NCI-H1694 treated with DMSO at 0.1 percent for 48 hours (cell line): ENCODE measurements around the gene IFIT5.
A peak's percentile ranks its signal among the peaks of the same experiment; 100 is the strongest.
"Not testable (repeated sequence)": the region's sequence is repeated elsewhere in the genome, so short reads cannot be mapped to it uniquely, and the experiment has no call there.

ENCODE experiments used
- DNase-seq: peaks from one replicate; lab custom pipeline; 2025; lab: John Stamatoyannopoulos, UW

Gene IFIT5

DNA sequence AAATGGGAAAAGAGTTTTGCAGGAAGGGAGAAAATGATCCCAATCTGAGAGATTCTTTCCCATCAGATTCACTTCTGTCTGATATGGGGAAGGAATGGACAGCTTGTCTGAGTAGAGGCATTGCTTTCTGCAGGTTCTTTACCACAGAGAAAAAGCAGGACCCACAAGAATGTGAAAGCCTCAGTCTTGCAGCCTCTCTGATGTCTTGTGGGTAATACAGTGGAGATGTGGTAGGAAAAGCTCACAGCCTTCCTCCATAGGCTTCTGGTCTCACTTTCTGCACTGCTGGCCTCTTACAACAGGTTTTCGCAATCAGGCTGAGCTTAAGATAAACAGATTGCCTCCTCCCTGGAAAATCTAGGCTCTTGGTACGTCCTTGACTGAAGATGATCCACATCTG lies 21.4 kb upstream of the IFIT5 start:
- DNase-seq: no peak

DNA sequence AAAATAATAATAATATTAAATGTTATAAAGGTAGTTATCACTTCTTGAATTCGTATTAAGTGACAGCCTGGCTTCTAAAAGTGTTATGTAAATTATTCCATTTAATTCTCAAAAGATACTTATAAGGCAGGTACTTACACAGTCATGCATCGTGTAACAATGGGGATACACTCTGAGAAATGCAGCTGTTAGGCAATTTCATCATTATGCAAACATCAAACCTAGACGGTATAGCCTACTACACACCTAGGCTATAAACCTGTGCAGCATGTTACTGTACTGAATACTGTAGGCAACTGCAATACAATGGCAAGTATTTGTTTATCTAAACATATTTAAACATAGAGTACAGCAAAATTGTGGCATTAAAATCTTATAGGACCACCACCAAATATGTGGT lies 20.5 kb upstream of the IFIT5 start:
- DNase-seq: no peak

DNA sequence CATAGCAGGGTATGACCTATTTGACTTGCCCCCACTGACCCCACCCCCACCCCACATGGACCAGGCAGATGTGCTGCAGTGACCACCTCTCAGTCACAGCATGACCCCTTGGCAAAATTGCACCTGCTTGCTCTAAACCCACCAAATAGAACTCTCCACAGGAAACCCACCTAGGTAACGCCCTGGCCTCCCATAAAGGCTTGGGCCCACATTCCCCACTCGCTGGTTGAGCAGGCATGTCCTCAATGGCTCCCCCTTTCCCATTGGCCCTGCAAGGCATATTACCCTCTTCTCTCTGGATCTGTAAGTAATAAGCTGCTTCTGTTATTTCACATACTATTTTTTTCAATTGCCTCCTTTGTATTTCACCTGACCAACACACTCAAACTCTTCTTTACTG lies 19.2 kb upstream of the IFIT5 start:
- DNase-seq: no peak

DNA sequence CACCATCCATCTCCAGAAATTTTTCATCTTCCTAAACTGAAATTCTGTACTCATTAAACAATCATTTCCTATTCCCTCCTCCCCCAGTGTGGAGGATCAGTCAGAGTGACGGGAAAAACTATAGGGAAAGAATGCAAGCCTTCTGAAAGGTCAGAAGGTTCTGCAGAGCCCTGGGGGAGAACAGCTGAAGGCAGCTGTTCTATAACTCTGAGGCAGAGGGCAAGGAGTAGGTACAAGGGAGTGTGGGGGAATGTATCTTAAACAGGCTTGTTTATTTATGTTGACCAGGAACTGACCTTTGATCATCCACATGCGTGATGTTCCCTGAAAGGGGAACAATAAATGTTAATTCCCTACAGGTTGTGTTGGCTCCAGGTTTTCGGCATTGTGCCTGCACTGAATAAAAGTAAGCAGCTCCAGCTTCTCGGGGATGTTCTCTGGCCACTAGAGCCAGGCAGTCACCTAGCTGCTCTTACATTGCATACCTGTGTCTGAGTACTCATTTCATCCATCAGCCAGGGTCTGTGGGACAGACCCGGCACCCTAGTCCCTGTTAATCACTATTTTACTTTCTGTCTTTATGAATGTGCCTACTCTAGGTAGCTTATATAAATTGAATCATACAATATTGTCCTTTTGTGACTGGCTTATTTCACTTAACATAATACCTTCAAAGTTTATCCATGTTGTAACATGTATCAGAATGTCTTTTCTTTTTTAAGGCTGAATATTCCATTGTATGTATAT lies 16.2 kb upstream of the IFIT5 start:
- DNase-seq: no peak

DNA sequence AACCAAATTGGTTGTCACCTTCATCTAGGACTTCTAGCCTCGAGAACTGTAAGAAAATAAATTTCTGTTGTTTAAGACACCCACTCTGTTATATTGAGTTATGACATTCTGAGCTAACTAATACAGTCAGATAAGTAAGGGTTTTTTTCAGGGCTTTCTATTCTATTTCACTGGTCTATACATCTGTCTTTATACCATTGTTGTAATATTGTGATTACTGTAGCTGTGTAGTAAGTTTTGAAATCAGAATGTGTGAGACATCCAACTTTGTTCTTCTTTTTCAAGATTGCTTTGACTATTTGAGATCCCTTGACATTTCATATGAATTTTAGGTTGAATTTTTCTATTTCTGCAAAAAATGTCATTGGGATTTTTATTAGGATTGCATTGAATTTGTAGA lies 14.4 kb upstream of the IFIT5 start:
- no peak for DNase-seq

DNA sequence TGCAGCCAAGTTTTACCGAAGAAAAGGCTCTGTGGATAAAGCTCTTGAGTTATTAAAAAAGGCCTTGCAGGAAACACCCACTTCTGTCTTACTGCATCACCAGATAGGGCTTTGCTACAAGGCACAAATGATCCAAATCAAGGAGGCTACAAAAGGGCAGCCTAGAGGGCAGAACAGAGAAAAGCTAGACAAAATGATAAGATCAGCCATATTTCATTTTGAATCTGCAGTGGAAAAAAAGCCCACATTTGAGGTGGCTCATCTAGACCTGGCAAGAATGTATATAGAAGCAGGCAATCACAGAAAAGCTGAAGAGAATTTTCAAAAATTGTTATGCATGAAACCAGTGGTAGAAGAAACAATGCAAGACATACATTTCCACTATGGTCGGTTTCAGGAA lies 11.3 kb upstream of the IFIT5 start:
- DNase-seq: no peak

DNA sequence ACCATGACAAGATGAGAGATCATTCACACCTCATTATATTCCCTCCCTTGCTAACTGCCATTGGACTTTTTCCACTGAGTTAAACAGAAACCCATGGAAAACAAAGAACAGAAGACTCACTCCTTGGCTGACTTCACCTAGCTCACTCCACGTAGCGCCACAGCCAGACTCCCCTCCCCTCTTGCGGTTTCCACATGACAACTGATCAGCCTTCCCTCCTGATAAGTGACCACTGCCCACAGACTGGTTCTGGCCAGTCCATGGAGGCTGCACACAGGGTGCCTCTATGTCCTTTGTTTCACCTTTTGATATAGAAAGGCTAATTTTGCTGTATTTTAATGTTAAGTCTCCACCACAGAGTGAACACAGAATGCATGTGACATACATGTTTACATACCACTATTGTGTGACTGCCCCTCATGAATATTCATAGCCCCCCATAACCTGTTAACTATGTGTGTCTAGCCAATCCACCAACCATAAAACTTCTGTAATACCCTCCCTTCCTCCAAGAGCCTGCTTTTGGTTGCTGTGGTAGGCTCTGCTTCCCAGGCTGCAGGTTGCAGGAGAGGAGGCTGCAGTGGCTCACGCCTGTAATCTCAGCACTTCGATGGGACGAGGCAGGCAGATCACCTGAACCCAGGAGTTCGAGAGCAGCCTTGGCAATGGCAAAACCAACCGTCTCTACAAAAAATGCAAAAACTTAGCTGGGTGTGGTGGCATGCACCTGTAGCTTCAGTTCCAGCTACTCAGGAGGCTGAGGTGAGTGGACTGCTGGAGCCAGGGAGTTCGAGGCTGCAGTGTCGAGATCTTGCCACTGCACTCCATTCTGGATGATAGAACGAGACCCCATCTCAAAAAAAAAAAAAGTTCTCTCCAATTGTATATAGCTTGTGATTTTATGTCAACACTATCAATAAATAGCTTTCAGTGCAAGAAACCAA lies 10.0 kb upstream of the IFIT5 start:
- no peak for DNase-seq

DNA sequence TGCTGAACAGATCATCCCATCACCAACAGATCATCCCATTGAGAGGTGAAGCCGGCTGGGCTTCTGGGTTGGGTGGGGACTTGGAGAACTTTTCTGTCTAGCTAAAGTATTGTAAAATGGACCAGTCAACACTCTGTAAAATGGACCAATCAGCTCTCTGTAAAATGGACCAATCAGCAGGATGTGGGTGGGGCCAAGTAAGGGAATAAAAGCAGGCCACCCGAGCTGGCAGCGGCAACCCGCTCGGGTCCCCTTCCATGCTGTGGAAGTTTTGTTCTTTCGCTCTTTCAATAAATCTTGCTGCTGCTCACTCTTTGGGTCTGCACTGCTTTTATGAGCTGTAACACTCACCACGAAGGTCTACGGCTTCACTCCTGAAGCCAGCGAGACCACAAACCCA lies 8.2 kb upstream of the IFIT5 start:
- not testable (repeated sequence) for DNase-seq

DNA sequence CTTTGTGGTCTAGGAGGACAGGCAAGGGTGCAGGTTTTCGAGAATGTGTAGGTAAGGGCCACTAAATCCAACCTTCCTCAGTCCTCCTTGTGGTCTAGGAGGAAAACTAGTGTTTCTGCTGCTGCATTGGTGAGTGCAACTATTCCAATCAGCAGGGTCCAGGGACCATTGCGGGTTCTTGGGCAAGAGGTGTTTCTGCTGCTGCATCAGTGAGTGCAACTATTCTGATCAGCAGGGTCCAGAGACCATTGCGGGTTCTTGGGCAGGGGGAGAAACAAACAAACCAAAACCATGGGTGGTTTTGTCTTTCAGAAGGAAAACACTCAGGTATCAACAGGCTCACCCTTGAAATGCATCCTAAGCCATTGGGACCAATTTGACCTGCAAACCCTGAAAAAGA lies 6.6 kb upstream of the IFIT5 start:
- not testable (repeated sequence) for DNase-seq

DNA sequence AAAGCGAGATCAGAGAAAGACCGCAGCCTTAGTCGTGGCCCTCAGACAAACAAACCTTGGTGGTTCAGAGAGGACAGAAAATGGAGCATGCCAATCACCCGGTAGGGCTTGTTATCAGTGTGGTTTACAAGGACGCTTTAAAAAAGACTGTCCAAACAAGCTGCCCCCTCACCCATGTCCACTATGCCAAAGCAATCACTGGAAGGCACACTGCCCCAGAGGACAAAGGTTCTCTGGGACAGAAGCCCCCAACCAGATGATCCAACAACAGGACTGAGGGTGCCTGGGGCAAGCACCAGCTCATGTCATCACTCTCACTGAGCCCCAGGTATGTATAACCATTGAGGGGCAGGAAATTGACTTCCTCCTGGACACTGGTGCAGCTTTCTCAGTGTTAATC lies 5.1 kb upstream of the IFIT5 start:
- DNase-seq: not testable (repeated sequence)

DNA sequence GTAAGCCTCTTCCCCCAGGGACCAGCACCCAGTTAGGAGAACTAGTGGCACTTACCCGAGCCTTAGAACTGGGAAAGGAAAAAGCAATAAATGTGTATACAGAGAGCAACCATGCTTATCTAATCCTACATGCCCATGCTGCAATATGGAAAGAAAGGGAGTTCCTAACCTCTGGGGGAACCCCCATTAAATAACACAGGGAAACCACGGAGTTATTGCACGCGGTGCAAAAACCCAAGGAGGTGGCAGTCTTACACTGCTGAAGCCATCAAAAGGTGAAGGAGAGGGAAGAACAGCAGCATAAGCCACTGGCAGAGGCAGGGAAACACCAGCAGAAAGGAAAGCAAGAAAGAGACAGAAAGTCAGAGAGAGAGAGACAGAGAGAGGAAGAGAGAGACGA lies 3.8 kb upstream of the IFIT5 start:
- not testable (repeated sequence) for DNase-seq

DNA sequence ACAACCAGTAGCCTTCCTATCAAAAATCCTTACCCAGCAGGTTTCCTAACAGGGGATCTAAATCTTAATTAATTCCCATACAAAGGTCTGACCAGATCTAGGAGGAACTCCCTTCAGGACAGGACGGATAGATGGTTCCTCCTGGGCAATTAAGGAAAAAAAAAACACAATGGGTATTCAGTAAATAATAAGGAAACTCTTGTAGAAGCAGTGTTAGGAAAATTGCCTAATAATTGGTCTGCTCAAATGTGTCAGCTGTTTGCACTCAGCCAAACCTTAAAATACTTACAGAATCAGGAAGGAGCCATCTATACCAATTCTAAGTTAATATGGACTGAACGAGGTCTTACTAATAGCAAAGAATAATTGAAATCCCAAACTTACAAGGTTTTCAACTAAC lies 3.2 kb upstream of the IFIT5 start:
- DNase-seq: not testable (repeated sequence)

DNA sequence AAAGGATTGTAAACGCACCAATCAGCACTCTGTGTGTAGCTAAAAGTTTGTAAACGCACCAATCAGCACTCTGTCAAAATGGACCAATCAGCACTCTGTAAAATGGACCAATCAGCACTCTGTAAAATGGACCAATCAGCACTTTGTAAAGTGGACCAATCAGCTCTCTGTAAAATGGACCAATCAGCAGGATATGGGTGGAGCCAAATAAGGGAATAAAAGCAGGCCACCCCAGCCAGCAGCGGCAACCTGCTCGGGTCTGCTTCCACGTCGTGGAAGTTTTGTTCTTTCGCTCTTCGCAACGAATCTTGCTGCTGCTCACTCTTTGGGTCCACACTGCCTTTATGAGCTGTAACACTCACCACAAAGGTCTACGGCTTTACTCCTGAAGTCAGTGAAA lies 2.1 kb upstream of the IFIT5 start:
- DNase-seq: not testable (repeated sequence)

DNA sequence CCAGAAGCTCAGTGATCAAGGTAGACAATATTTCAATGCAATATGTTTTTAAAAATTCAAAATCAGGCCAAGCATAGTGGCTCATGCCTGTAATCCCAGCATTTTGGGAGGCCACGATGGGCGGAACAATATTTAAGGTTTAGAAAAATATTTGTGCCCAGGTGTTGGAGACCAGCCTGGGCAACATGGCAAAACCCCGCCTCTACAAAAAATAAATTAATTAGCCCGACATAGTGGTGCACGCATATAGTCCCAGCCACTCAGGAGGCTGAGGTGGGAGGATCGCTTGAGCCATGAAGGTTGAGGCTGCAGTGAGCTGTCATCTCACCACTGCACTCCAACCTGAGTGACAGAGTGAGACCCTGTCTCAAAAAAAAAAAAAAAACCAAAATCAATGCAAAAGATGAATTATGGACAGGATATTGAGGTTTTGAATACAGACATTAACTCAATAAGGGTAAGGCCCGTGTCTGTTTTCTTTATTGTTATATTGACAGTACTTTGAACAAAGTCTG lies 913 bp upstream of the IFIT5 start:
- no peak for DNase-seq

DNA sequence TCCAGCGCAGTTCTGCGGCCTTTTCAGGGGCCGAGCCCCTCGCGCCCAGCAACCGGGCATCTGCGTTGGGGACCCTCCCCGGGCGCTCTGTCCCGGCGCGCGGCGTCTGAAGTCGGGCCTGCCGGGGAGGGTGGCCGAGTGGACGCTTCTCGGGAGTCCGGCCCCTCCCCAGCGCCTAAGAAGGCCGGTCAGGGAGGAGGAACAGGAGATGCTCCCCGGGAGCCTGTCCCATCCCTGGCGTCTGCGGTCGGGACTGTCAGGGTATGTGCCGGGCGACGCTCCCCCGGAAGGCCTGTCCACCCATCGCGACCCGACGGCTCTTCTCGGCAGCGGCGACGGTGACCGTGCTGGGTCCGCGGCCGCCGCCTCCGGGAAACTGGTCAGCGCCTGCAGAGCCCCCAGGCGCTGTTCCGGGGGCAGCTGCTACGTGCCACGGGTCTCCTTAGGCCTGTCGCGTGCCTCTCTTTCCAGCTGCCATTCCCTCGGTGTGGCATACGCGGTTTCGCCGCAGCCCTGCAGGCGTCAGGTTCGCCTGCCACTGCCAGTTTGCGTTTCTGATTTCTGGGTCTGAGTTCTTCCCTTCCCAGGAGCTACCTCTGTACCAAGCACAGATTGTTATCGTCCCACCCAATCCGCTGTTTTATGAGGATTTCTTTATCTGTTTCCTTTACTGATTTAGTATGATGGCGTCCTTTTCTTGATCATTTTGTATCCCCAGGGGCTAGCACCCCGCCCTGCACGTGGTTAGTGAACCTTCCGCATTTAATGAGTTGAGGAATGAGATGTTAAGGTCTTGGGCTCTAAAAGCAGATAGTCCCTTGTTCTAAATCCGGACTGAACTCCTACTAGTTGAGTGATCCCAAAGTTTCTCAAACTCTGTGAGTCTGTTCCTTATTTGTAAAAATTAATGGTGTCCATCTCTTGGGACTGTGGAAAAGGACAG lies 782 bp downstream of the IFIT5 start:
- DNase-seq: peak; percentile 5

DNA sequence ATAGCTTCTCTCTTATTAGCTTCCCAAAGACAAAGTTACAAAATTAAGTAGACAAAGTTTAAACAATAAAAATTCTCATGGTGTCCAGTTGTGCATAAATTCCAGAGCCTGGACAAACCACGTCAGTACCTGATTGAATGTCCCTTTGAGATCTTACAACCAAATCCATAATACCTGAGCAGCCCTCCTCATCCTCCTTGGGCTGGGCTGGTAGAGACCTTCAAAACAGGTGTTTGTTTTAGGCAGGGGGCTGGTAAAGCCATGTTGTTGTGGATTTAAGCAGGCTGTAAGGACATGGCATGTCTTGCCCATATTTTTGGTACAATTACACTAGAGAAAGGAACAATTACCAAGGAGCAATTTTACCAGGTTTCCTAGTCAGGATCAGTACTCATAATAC lies 2.1 kb downstream of the IFIT5 start:
- DNase-seq: no peak

DNA sequence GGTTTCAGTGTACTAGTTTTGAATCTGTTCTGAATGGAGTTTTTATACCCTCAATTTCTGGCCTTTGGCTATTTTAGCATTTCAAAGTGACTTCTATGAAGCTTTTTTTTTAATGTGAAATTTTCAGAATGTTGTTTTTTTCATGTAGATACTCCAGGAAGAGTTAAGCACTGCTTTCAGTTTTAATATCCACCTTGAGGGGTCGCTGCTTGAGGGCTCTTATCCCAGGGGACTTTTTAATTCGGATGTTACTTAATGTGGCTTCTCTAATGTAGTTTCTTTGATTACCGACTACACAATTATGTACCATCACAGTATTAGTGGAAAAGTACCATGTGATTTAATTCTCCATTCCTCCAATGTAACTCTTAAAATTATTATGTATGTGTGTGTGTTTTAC lies 5.2 kb downstream of the IFIT5 start:
- no peak for DNase-seq

DNA sequence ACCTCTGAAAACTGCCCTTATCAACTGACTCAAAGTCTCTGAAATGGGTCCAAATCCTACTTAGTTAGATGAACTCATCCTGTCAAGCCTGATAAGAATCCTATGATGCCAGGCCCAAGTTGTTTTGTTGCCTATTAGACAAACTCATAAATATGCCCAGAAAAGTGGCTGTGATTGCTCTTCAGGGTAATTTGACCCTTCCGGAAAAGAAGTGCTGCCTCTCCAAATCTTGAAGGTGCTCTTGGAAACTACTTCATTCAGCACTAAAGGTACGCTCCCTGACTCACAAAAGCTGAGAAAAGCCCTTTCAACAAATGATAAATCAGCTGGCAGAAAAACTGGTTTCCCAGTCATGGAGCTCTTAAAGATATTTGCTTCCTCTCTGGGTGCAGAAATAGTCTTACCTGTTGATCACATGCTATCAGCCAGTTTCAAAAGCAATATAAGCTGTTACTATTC lies 6.7 kb downstream of the IFIT5 start:
- no peak for DNase-seq

DNA sequence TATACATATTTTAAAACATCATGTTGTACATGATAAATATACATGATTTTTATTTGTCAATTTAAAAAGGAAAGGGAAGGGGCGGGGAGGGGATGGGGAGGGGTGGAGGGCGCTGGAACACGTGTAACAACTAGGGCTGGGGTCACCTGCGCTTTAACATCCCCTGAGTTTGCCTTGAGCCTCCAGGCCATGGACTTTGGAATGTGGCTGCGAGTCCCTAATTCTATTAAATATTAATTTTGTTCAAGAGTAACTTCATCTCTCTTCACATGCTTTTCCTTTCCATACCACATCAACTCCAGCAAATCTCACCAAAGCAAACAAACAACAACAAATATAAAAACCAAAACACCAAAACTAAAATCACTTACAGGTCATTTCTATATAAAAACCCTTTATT lies 10.6 kb downstream of the IFIT5 start:
- no peak for DNase-seq

DNA sequence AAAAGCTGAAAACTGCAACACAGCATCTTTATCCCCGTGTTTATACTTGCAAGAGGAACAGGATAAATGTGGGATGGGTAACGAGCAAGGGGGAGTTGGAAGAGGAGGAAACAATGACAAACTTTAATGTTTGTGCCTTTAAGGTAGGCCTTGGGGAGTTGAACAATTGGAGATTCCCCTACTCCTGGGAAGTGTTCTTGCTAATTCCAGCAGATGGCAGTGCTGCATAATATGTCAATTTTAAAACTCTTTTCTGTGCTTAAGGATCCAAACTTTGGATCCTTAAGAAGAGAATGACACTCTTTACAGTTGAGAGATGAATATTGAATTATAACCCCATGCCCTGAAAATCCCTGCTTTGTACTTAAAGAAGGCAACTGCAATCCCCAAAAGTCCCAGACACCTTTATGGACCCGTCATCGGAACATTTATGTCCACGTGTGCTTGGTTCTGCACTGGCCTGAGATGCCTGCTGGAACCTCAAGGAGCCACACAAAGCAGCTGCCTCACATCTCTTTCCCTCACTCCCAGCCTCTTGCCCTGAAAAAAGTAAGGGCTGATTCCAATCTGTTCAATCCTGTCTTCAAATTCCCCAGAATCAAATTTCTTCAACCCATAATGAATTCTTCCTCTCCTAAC lies 12.0 kb downstream of the IFIT5 start:
- peak; percentile 15 for DNase-seq

DNA sequence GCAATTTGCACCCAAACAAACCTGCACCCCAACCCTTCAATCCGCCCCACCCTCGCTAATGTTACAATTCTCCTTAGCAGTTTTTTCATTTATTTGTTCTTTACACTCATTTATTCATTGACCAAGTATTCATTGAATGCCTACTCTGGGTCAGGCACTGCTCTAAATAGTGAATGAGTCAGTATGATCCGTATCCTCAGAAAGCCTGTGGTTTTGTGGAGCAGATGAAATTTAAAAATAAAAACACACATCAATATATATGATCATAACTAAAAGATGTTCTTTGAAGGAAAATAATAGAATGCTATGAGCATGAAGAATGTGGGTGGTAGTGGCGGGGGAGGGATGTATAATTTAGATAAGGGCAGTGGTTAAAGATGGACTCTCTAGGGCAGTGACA lies 13.3 kb downstream of the IFIT5 start:
- no peak for DNase-seq
